H1 (cell line): ENCODE data around the gene EXOSC10. TPM values are rescaled to one million over a fixed set of nuclear protein-coding genes. Genes with fewer than 3 reads are reported as not detected.

Experiments
- CTCF ChIA-PET: fragments of 300-600 bp; sonication (Branson Sonifier 250); formaldehyde crosslinking; loops from one replicate; lab custom pipeline; 2021; ENCODE audit not compliant: partially characterized antibody; lab: Charles Lee
- POLR2A ChIA-PET: fragments of 300-600 bp; sonication (Branson Sonifier 250); formaldehyde crosslinking; loops from one replicate; lab custom pipeline; 2021; ENCODE audit warnings: inconsistent platforms; ENCODE audit not compliant: partially characterized antibody; lab: Charles Lee
- DNase-seq, 2 experiments: peaks; one replicate each; pipeline versions ENCODE4 v3.0.0 to v3.0.0-alpha.2; 2010 to 2022; ENCODE audit warnings: low spot score in 2 of 2, low read depth in 1 of 2, mixed read lengths in 1 of 2
- FAIRE-seq: peaks from 2 replicates; lab custom pipeline; 2011; peaks lifted over from hg19 to GRCh38; lab: Jason Lieb, UNC
- H2AFZ ChIP-seq: 2 replicates; pipeline ENCODE4 v1.8.1; 2012; ENCODE audit warnings: low read length, inconsistent platforms
- H2AK5ac ChIP-seq: 2 replicates; pipeline ENCODE4 v1.6.1; 2013; ENCODE audit warnings: low read depth, low read length
- H2BK120ac ChIP-seq: replicated peaks from 2 replicates; pipeline ENCODE3; 2013; ENCODE audit warnings: low read depth, low read length, inconsistent platforms
- H2BK12ac ChIP-seq: 2 replicates; pipeline ENCODE4 v1.6.1; 2013; ENCODE audit warnings: low read depth, low read length
- H2BK15ac ChIP-seq: 2 replicates; pipeline ENCODE4 v1.6.1; 2013; ENCODE audit warnings: low read length
- H2BK20ac ChIP-seq: 2 replicates; pipeline ENCODE4 v1.6.1; 2013; ENCODE audit warnings: low read length
- H2BK5ac ChIP-seq: 2 replicates; pipeline ENCODE4 v1.6.1; 2013; ENCODE audit warnings: low read depth, low read length
- H3K14ac ChIP-seq: 2 replicates; pipeline ENCODE4 v1.6.1; 2013; ENCODE audit warnings: inconsistent platforms; ENCODE audit not compliant: insufficient read length
- H3K18ac ChIP-seq: 2 replicates; pipeline ENCODE4 v1.6.1; 2013; ENCODE audit warnings: low read length; ENCODE audit errors: extremely low read depth
- H3K23ac ChIP-seq: 2 replicates; pipeline ENCODE4 v1.6.1; 2013; ENCODE audit warnings: inconsistent platforms; ENCODE audit not compliant: insufficient read length
- H3K23me2 ChIP-seq: 2 replicates; pipeline ENCODE4 v1.6.1; 2013; ENCODE audit warnings: low read depth, low read length
- H3K27ac ChIP-seq: 2 replicates; pipeline ENCODE4 v1.6.1; 2011; ENCODE audit warnings: low read depth, low read length, inconsistent platforms
- H3K27me3 ChIP-seq, 4 experiments: replicated peaks in 1 of 4; 1 replicate in 1 of 4; 2 replicates in 3 of 4; pipeline versions ENCODE4 v1.6.1 to v1.8.1; 2011 to 2013; ENCODE audit warnings: low read length in 3 of 4, mild to moderate bottlenecking in 3 of 4, inconsistent platforms in 2 of 4, mixed read lengths in 2 of 4, moderate library complexity in 1 of 4; ENCODE audit not compliant: control insufficient read depth in 3 of 4, insufficient read depth in 3 of 4; ENCODE audit errors: extremely low read depth in 1 of 4
- H3K36me3 ChIP-seq, 4 experiments: 2 replicates each; pipeline versions ENCODE4 v1.6.1 to v1.8.1; 2011 to 2013; ENCODE audit warnings: mild to moderate bottlenecking in 4 of 4, low read length in 3 of 4, moderate library complexity in 2 of 4, control low read depth in 1 of 4, inconsistent platforms in 1 of 4; ENCODE audit not compliant: insufficient read depth in 4 of 4, control insufficient read depth in 2 of 4
- H3K4ac ChIP-seq: replicated peaks from 2 replicates; pipeline ENCODE3; 2013; ENCODE audit warnings: low read length, low read depth, mixed read lengths, inconsistent platforms; ENCODE audit not compliant: insufficient read length
- H3K4me1 ChIP-seq, 4 experiments: replicated peaks in 1 of 4; 1 replicate in 1 of 4; 2 replicates in 3 of 4; pipeline versions ENCODE4 v1.6.1 to v1.8.1; 2011 to 2013; ENCODE audit warnings: low read length in 3 of 4, inconsistent platforms in 2 of 4, mixed read lengths in 1 of 4; ENCODE audit not compliant: insufficient read depth in 4 of 4, control insufficient read depth in 3 of 4
- H3K4me2 ChIP-seq, 2 experiments: 2 replicates each; pipeline versions ENCODE4 v1.6.1 to v1.8.1; 2011 to 2013; ENCODE audit warnings: low read depth in 2 of 2, low read length in 2 of 2, control low read depth in 1 of 2, inconsistent platforms in 1 of 2, mild to moderate bottlenecking in 1 of 2; ENCODE audit not compliant: insufficient read depth in 1 of 2
- H3K4me3 ChIP-seq, 4 experiments: fragments of 200-600, 300-600 bp in 1 of 4; sonication (generic), shearing (Covaris generic), sonication (Bioruptor Twin) in 1 of 4; 2 replicates each; pipeline versions ENCODE4 v1.5.1 to v1.8.1; 2011 to 2016; ENCODE audit warnings: low read length in 4 of 4, low read depth in 3 of 4, control low read depth in 2 of 4, inconsistent platforms in 2 of 4, mild to moderate bottlenecking in 2 of 4, mixed read lengths in 1 of 4, moderate library complexity in 1 of 4; ENCODE audit not compliant: insufficient read depth in 2 of 4; ENCODE audit errors: extremely low read depth in 1 of 4
- H3K56ac ChIP-seq: replicated peaks from 2 replicates; pipeline ENCODE3; 2013; ENCODE audit warnings: low read depth, mild to moderate bottlenecking, mixed read lengths, low read length, inconsistent platforms; ENCODE audit not compliant: insufficient read length
- H3K79me1 ChIP-seq: 2 replicates; pipeline ENCODE4 v1.6.1; 2013; ENCODE audit warnings: low read depth, low read length, control low read depth
- H3K79me2 ChIP-seq, 2 experiments: 2 replicates each; pipeline versions ENCODE4 v1.6.1 to v1.8.1; 2012 to 2013; ENCODE audit warnings: low read length in 2 of 2, mild to moderate bottlenecking in 2 of 2, inconsistent platforms in 1 of 2; ENCODE audit not compliant: insufficient read depth in 2 of 2, control insufficient read depth in 1 of 2
- H3K9ac ChIP-seq, 4 experiments: replicated peaks in 1 of 4; 1 replicate in 1 of 4; 2 replicates in 3 of 4; pipeline versions ENCODE4 v1.6.1 to v1.8.1; 2011 to 2013; ENCODE audit warnings: low read depth in 3 of 4, low read length in 3 of 4, control low read depth in 2 of 4, mild to moderate bottlenecking in 2 of 4, moderate library complexity in 2 of 4, inconsistent platforms in 1 of 4; ENCODE audit errors: extremely low read depth in 1 of 4
- H3K9me3 ChIP-seq, 2 experiments: 2 replicates each; pipeline versions ENCODE4 v1.6.1 to v1.8.1; 2012 to 2013; ENCODE audit warnings: mild to moderate bottlenecking in 2 of 2, moderate library complexity in 2 of 2, control low read depth in 1 of 2, inconsistent platforms in 1 of 2, low read depth in 1 of 2, low read length in 1 of 2, mixed read lengths in 1 of 2; ENCODE audit not compliant: insufficient read depth in 2 of 2
- H4K20me1 ChIP-seq, 2 experiments: replicated peaks in 1 of 2; 2 replicates each; pipeline versions ENCODE3 to v1.8.1; 2011 to 2013; ENCODE audit warnings: inconsistent platforms in 2 of 2, low read length in 2 of 2, mild to moderate bottlenecking in 1 of 2; ENCODE audit not compliant: insufficient read depth in 2 of 2, control insufficient read depth in 1 of 2
- H4K5ac ChIP-seq: 2 replicates; pipeline ENCODE4 v1.6.1; 2013; ENCODE audit warnings: low read length, low read depth, mixed read lengths, inconsistent platforms; ENCODE audit not compliant: insufficient read length
- H4K8ac ChIP-seq: 2 replicates; pipeline ENCODE4 v1.8.0; 2013; ENCODE audit warnings: mild to moderate bottlenecking, moderate library complexity, low read length, inconsistent platforms; ENCODE audit not compliant: insufficient read depth; ENCODE audit errors: extremely low read depth
- H4K91ac ChIP-seq: replicated peaks from 2 replicates; pipeline ENCODE3; 2013; ENCODE audit warnings: low read length, mixed read lengths, inconsistent platforms; ENCODE audit not compliant: insufficient read length
- ASH2L ChIP-seq: fragments of 200-600, 300-600 bp; sonication (generic); IDR thresholded peaks from one replicate; pipeline ENCODE4 v1.7.1; 2017; ENCODE audit warnings: low read length
- BACH1 ChIP-seq: IDR thresholded peaks from 2 replicates; pipeline ENCODE4 v1.6.1; 2012; ENCODE audit warnings: low read length, improper control_type of control experiment
- CBX5 ChIP-seq: fragments of 300-800, 300-1000 bp; sonication (generic); IDR thresholded peaks from 2 replicates; pipeline ENCODE4 v1.7.1; 2016; ENCODE audit warnings: antibody characterized with exemption, low read length, low read depth
- CBX8 ChIP-seq: fragments of 300-800, 300-1000 bp; sonication (generic); IDR thresholded peaks from 2 replicates; pipeline ENCODE4 v1.7.1; 2016; ENCODE audit warnings: low read depth, low read length, borderline replicate concordance
- CHD1 ChIP-seq: IDR thresholded peaks from 2 replicates; pipeline ENCODE4 v1.6.1; 2012; ENCODE audit warnings: low read depth, low read length, improper control_type of control experiment
- CREB1 ChIP-seq: IDR thresholded peaks from 2 replicates; pipeline ENCODE4 v1.6.1; 2012; ENCODE audit warnings: inconsistent platforms
- EGR1 ChIP-seq: IDR thresholded peaks from 2 replicates; pipeline ENCODE4 v1.6.1; 2011; ENCODE audit warnings: low read depth, low read length, borderline replicate concordance
- KDM1A ChIP-seq: fragments of 200-600, 300-600 bp; sonication (generic); IDR thresholded peaks from 2 replicates; pipeline ENCODE4 v1.7.1; 2016; ENCODE audit warnings: mild to moderate bottlenecking, low read length, borderline replicate concordance
- NANOG ChIP-seq: IDR thresholded peaks from 2 replicates; pipeline ENCODE4 v1.6.1; 2011; ENCODE audit warnings: low read length, low read depth, mild to moderate bottlenecking, inconsistent platforms; ENCODE audit not compliant: insufficient read depth, poor library complexity, severe bottlenecking
- POLR2AphosphoS5 ChIP-seq: IDR thresholded peaks from 2 replicates; pipeline ENCODE4 v1.6.1; 2011; ENCODE audit warnings: low read depth, low read length
- POU5F1 ChIP-seq: IDR thresholded peaks from 2 replicates; pipeline ENCODE4 v1.6.1; 2011; ENCODE audit warnings: low read depth, mild to moderate bottlenecking, low read length, moderate library complexity
- SP1 ChIP-seq: IDR thresholded peaks from 2 replicates; pipeline ENCODE4 v1.6.1; 2011; ENCODE audit warnings: low read depth, low read length
- WGBS, 2 experiments: shearing (Covaris generic) in 1 of 2; methylation state at CpG; one replicate each; pipeline versions ENCODE4 v1.1.6 to v1.1.7; 2013 to 2015; ENCODE audit warnings: low lambda C conversion rate in 2 of 2, mixed read lengths in 2 of 2, inconsistent platforms in 1 of 2, low coverage in 1 of 2, missing lambda C conversion rate in 1 of 2; ENCODE audit not compliant: insufficient replicate concordance in 2 of 2, insufficient coverage in 1 of 2, insufficient read length in 1 of 2; ENCODE audit errors: extremely low coverage in 1 of 2, missing lambda C conversion rate in 1 of 2; 5-methylcytosine and 5-hydroxymethylcytosine counted together
- polyA plus RNA-seq, 7 experiments: library from polyadenylated mRNA; depleted of rRNA in 3 of 7; stranded (reverse) in 5 of 7; unstranded in 2 of 7; fragments of >200 nt in 5 of 7; fragments of 200-250 nt in 2 of 7; gene quantifications; 1 replicate in 5 of 7; 2 replicates in 1 of 7; 4 replicates in 1 of 7; pipeline versions ENCODE4 v1.2.1 to v1.2.3, GENCODE V29; 2011 to 2013; ENCODE audit warnings: missing spikeins in 2 of 7, mixed read lengths in 2 of 7
- total RNA-seq: library from RNA; stranded (reverse); fragmentation: NEBNext Ultra II Directional; extraction: Animal tissue kit (Norgen Biotek cat#: 25700); gene quantifications from 2 replicates; pipeline ENCODE4 v1.2.1, GENCODE V29; 2021

The EXOSC10 gene
- total and polyA plus RNA-seq, 2 of the 8 experiments (the other 6 are each of a cell fraction or from before 2014, with no cell fraction given) = 57.9 to 86.1 TPM

- Histone ChIP-seq H4K5ac (no peak overlapping the region), H3K56ac (no peak overlapping the region), H2AFZ (no peak overlapping the region), H4K8ac (no peak overlapping the region), H3K27me3 (no peaks in the 10 kb centered on the region; a peak in 1 of 7 replicates), H3K9ac (no peak overlapping the region), H3K36me3 (peaks cover 22 to 55% (median 49%) of the 10 kb centered on the region in 4 experiments), H2AK5ac (no peak overlapping the region), H2BK12ac (no peak overlapping the region), H3K23ac (no peak overlapping the region), H3K14ac (no peak overlapping the region), H3K79me2 (peaks cover 0 to 2% of the 10 kb centered on the region in 2 experiments; a peak in 1 of 4 replicates), H3K79me1 (peaks cover 4% of the 10 kb centered on the region), H3K18ac (no peak overlapping the region), H2BK20ac (no peak overlapping the region), H2BK15ac (no peak overlapping the region), H2BK5ac (no peak overlapping the region), H3K23me2 (peaks cover 2% of the 10 kb centered on the region), H4K20me1 (peaks cover 0 to 4% of the 10 kb centered on the region in 2 experiments), H3K4ac (no peak overlapping the region), H3K4me3 (no peak overlapping the region), H3K4me1 (peaks cover 0 to 2% (median 0%) of the 10 kb centered on the region in 4 experiments; a peak in 1 of 7 replicates), H3K4me2 (no peak overlapping the region), H2BK120ac (no peak overlapping the region), H4K91ac (no peak overlapping the region), H3K9me3 (no peaks in the 10 kb centered on the region), H3K27ac (no peak overlapping the region)
- ChIA-PET POLR2A (interaction anchor here (0.9 to 6.5 kb wide), 3 partner anchors 12 to 33 kb away, joined by 6 to 44 read pairs (median 6); no protein-coding TSS in a partner anchor), CTCF (interaction anchor here (1.2 to 8.6 kb wide), 3 partner anchors 11 to 28 kb away, joined by 4 to 115 read pairs (median 46); no protein-coding TSS in a partner anchor)
- DNase-seq (no peak), FAIRE-seq (no peak)
- no peak for TF ChIP-seq CBX5
- TF ChIP-seq BACH1 = no peak
- no peak for TF ChIP-seq CHD1
- no peak for TF ChIP-seq POU5F1
- TF ChIP-seq SP1 = no peak
- no peak for TF ChIP-seq ASH2L
- TF ChIP-seq CBX8 = no peak
- TF ChIP-seq POLR2AphosphoS5 = no peak
- no peak for TF ChIP-seq CREB1
- no peak for TF ChIP-seq KDM1A
- TF ChIP-seq EGR1 = no peak
- TF ChIP-seq NANOG = no peak
- WGBS, 2 experiments = 79% methylated on average over 1 of the region's 1 CpG; no CpG with 5 or more reads in 1 of the 2 experiments
Observed at GRCh38 chr1:11065796-11066195, 33.9 kb downstream of the EXOSC10 start.
